IMR-90 (cell line): Measurements from ENCODE around the gene IQCM. TPM values are rescaled to one million over a fixed set of nuclear protein-coding genes. Genes with fewer than 3 reads are reported as not detected.

Experiments used
- ATAC-seq: fragments of 200-7000 bp; cut with Tn5 transposase; 2 replicates; pipeline ENCODE4 v1.9.1; 2020; ENCODE audit warnings: low read depth, mild to moderate bottlenecking, moderate library complexity
- BruUV-seq: library from RNA; stranded (reverse); fragments of 400-500 nt; replicated peaks from 2 replicates; lab custom pipeline; 2021; lab: Mats Ljungman, UMichigan
- CTCF ChIA-PET: fragments of 300-600 bp; formaldehyde crosslinking; extraction: SDS; loops from one replicate; lab custom pipeline; 2021; ENCODE audit warnings: antibody characterized with exemption; lab: Yijun Ruan, JAX
- POLR2A ChIA-PET: fragments of 300-600 bp; sonication (Branson Sonifier 250); formaldehyde crosslinking; loops from one replicate; lab custom pipeline; 2022; ENCODE audit warnings: antibody characterized with exemption; ENCODE audit not compliant: unreplicated experiment; lab: Charles Lee
- DNase-seq: peaks from one replicate; pipeline ENCODE4 v3.0.0; 2013
- H2AFZ ChIP-seq: replicated peaks from 2 replicates; pipeline ENCODE3; 2013; ENCODE audit warnings: low read length, mild to moderate bottlenecking; ENCODE audit not compliant: poor library complexity
- H2AK5ac ChIP-seq: 2 replicates; pipeline ENCODE4 v1.6.1; 2013; ENCODE audit warnings: low read depth, low read length, inconsistent platforms
- H2AK9ac ChIP-seq: replicated peaks from 2 replicates; pipeline ENCODE3; 2013; ENCODE audit warnings: mild to moderate bottlenecking, low read depth, low read length, moderate library complexity; ENCODE audit not compliant: poor library complexity
- H2BK120ac ChIP-seq: 2 replicates; pipeline ENCODE4 v1.6.1; 2013; ENCODE audit warnings: low read depth, low read length, inconsistent platforms
- H2BK15ac ChIP-seq: 3 replicates; pipeline ENCODE4 v1.6.1; 2013; ENCODE audit warnings: low read depth, low read length, inconsistent platforms
- H2BK20ac ChIP-seq: 2 replicates; pipeline ENCODE4 v1.6.1; 2013; ENCODE audit warnings: low read depth, mild to moderate bottlenecking, inconsistent platforms, low read length, moderate library complexity
- H2BK5ac ChIP-seq: 2 replicates; pipeline ENCODE4 v1.6.1; 2013; ENCODE audit warnings: mild to moderate bottlenecking, low read depth, low read length, inconsistent platforms; ENCODE audit not compliant: poor library complexity, severe bottlenecking
- H3K14ac ChIP-seq: replicated peaks from 2 replicates; pipeline ENCODE4 v1.6.1; 2013; ENCODE audit warnings: low read depth, low read length, inconsistent platforms
- H3K18ac ChIP-seq: 2 replicates; pipeline ENCODE4 v1.6.1; 2013; ENCODE audit warnings: low read depth, low read length, control low read depth
- H3K23ac ChIP-seq: 2 replicates; pipeline ENCODE4 v1.6.1; 2013; ENCODE audit warnings: low read depth, low read length, inconsistent platforms
- H3K27ac ChIP-seq: 2 replicates; pipeline ENCODE4 v1.5.1; 2013; ENCODE audit warnings: mild to moderate bottlenecking, control low read depth, low read length; ENCODE audit not compliant: insufficient read depth
- H3K27me3 ChIP-seq: 2 replicates; pipeline ENCODE4 v1.6.1; 2013; ENCODE audit warnings: low read length; ENCODE audit not compliant: control insufficient read depth, insufficient read depth
- H3K36me3 ChIP-seq: 2 replicates; pipeline ENCODE4 v1.6.1; 2013; ENCODE audit warnings: low read length, mixed read lengths; ENCODE audit not compliant: control insufficient read depth, insufficient read depth
- H3K4ac ChIP-seq: 2 replicates; pipeline ENCODE4 v1.6.1; 2013; ENCODE audit warnings: low read depth, low read length, inconsistent platforms
- H3K4me1 ChIP-seq: 2 replicates; pipeline ENCODE4 v1.6.1; 2013; ENCODE audit warnings: low read length, mixed read lengths; ENCODE audit not compliant: control insufficient read depth, insufficient read depth
- H3K4me2 ChIP-seq: 2 replicates; pipeline ENCODE4 v1.6.1; 2013; ENCODE audit warnings: low read depth, mild to moderate bottlenecking, control low read depth, low read length, moderate library complexity
- H3K4me3 ChIP-seq: 2 replicates; pipeline ENCODE4 v1.5.1; 2013; ENCODE audit warnings: low read depth, mild to moderate bottlenecking, control low read depth, low read length, moderate library complexity; ENCODE audit not compliant: insufficient read depth
- H3K56ac ChIP-seq: 2 replicates; pipeline ENCODE4 v1.6.1; 2013; ENCODE audit warnings: low read length, inconsistent platforms; ENCODE audit not compliant: insufficient read depth; ENCODE audit errors: extremely low read depth
- H3K79me1 ChIP-seq, 2 experiments: 2 replicates each; pipeline ENCODE4 v1.6.1; 2013; ENCODE audit warnings: low read length in 2 of 2, inconsistent platforms in 1 of 2, low read depth in 1 of 2
- H3K9ac ChIP-seq: 2 replicates; pipeline ENCODE4 v1.6.1; 2013; ENCODE audit warnings: low read depth, low read length, control low read depth
- H3K9me1 ChIP-seq: 2 replicates; pipeline ENCODE4 v1.6.1; 2013; ENCODE audit warnings: low read length, inconsistent platforms; ENCODE audit not compliant: insufficient read depth
- H3K9me3 ChIP-seq: 2 replicates; pipeline ENCODE4 v1.6.1; 2013; ENCODE audit warnings: low read length; ENCODE audit not compliant: control insufficient read depth, insufficient read depth
- H4K20me1 ChIP-seq: 2 replicates; pipeline ENCODE4 v1.6.1; 2013; ENCODE audit warnings: low read length, inconsistent platforms; ENCODE audit not compliant: insufficient read depth
- H4K5ac ChIP-seq: 2 replicates; pipeline ENCODE4 v1.6.1; 2013; ENCODE audit warnings: mild to moderate bottlenecking, low read depth, low read length, control low read depth
- H4K8ac ChIP-seq, 2 experiments: 2 replicates each; pipeline ENCODE4 v1.6.1; 2013; ENCODE audit warnings: low read depth in 2 of 2, low read length in 2 of 2, control low read depth in 1 of 2, inconsistent platforms in 1 of 2
- H4K91ac ChIP-seq: 2 replicates; pipeline ENCODE4 v1.6.1; 2013; ENCODE audit warnings: low read depth, low read length, inconsistent platforms; ENCODE audit not compliant: insufficient read depth
- FOS ChIP-seq: fragments of 150-350 bp; IDR thresholded peaks from 2 replicates; pipeline ENCODE4 v1.6.1; 2016; ENCODE audit warnings: low read depth, low read length
- MAFK ChIP-seq: IDR thresholded peaks from 2 replicates; pipeline ENCODE4 v1.6.1; 2012; ENCODE audit warnings: low read depth, low read length, improper control_type of control experiment
- MXI1 ChIP-seq: IDR thresholded peaks from 2 replicates; pipeline ENCODE4 v1.6.1; 2012; ENCODE audit warnings: low read depth, mild to moderate bottlenecking, low read length, moderate library complexity, borderline replicate concordance
- RAD21 ChIP-seq: IDR thresholded peaks from 2 replicates; pipeline ENCODE4 v1.6.1; 2012; ENCODE audit warnings: low read length, improper control_type of control experiment
- USF2 ChIP-seq: fragments of 150-350 bp; IDR thresholded peaks from 2 replicates; pipeline ENCODE4 v1.6.1; 2017; ENCODE audit warnings: mild to moderate bottlenecking, antibody characterized with exemption, low read length, low read depth
- WGBS, 2 experiments: methylation state at CpG; one replicate each; pipeline versions ENCODE4 v1.1.5 to v1.1.7; 2013; ENCODE audit warnings: missing lambda C conversion rate in 2 of 2; ENCODE audit not compliant: insufficient read length in 1 of 2; ENCODE audit errors: extremely low coverage in 2 of 2; 5-methylcytosine and 5-hydroxymethylcytosine counted together
- dilution Hi-C: fragments of 300-500 bp; cut with HindIII; formaldehyde crosslinking; loops from one replicate; pipeline ENCODE4 v1.14.3; 2018; ENCODE audit warnings: low sequenced_read_pairs; ENCODE audit not compliant: unreplicated experiment
- in situ Hi-C: fragments of 300-500 bp; cut with MboI; formaldehyde crosslinking; loops from 3 replicates; pipeline ENCODE4 v1.14.3; 2019; ENCODE audit warnings: low sequenced_read_pairs, inconsistent platforms, mixed read lengths
- intact Hi-C: fragments of 100-400 bp; cut with micrococcal nuclease; formaldehyde crosslinking; loops from 2 replicates; pipeline ENCODE4 v1.10.0; 2022
- polyA plus RNA-seq, 3 experiments: library from polyadenylated mRNA; depleted of rRNA; stranded (reverse); fragments of >200 nt; gene quantifications; 2 replicates each; pipeline ENCODE4 v1.2.3, GENCODE V29; 2012; ENCODE audit warnings: low replicate concordance in 1 of 3
- total RNA-seq: library from RNA; depleted of rRNA; stranded (reverse); fragments of >200 nt; gene quantifications from 2 replicates; pipeline ENCODE4 v1.2.3, GENCODE V29; 2012

The IQCM gene
- total and polyA plus RNA-seq, 2 of the 4 experiments (the other 2 are of a cell fraction) = not detected

GRCh38 chr4:149595500-149595899, 220.1 kb downstream of the IQCM start:
- Histone ChIP-seq H3K4me1 (no peaks in the 10 kb centered on the region), H3K79me1 (no peaks in the 10 kb centered on the region), H4K5ac (no peak overlapping the region), H3K9me3 (no peaks in the 10 kb centered on the region), H3K56ac (no peak overlapping the region), H3K23ac (no peak overlapping the region), H4K20me1 (no peaks in the 10 kb centered on the region), H2AK5ac (no peak overlapping the region), H2BK20ac (no peak overlapping the region), H3K14ac (no peak overlapping the region), H4K91ac (no peak overlapping the region), H3K9ac (no peak overlapping the region), H3K4ac (no peak overlapping the region), H2BK15ac (no peak overlapping the region), H3K27ac (no peak overlapping the region), H3K18ac (no peak overlapping the region), H2AFZ (no peak overlapping the region), H2AK9ac (no peak overlapping the region), H2BK120ac (no peak overlapping the region), H4K8ac (no peak overlapping the region), H2BK5ac (no peak overlapping the region), H3K4me3 (no peak overlapping the region), H3K4me2 (no peak overlapping the region), H3K27me3 (no peaks in the 10 kb centered on the region), H3K9me1 (no peaks in the 10 kb centered on the region), H3K36me3 (no peaks in the 10 kb centered on the region)
- in situ Hi-C loops = no loop called here
- ChIA-PET POLR2A (no interaction called here), CTCF (no interaction called here)
- dilution Hi-C loops = no loop called here
- intact Hi-C loops = no loop called here
- DNase-seq (no peak), ATAC-seq (no peak; the same call in 1 of the 2 replicates)
- no TSS peak for BruUV-seq
- no peak for TF ChIP-seq RAD21
- TF ChIP-seq FOS = no peak
- no peak for TF ChIP-seq MXI1
- no peak for TF ChIP-seq MAFK
- TF ChIP-seq USF2 = no peak
- no CpG with 5 or more reads among the region's 2 CpGs for WGBS, 2 experiments
